EL (cell line): ENCODE data around the gene DNAJC1.
"Not testable (repeated sequence)": the region's sequence is repeated elsewhere in the genome, so short reads cannot be mapped to it uniquely, and the experiment has no call there.

ENCODE experiments used
- DNase-seq: peaks from one replicate; pipeline ENCODE4 v3.0.0-alpha.2; 2016

Gene DNAJC1

DNA sequence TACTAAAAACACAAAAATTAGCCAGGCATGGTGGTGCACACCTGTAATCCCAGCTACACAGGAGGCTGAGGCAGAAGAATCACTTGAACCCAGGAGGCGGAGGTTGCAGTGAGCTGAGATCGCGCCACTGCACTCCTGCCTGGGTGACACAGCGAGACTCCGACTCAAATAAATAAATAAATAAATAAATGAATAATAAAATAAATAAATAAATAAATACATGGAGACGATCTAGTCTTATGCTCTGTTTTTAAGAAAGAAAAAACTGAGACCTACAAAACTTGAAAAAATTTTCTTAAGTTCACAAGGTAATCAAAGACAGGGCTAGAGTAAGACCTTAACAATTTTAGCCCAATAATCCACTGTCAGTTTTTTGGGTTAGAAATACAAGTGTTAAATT lies 181.3 kb downstream of the DNAJC1 start:
- DNase-seq = not testable (repeated sequence)

DNA sequence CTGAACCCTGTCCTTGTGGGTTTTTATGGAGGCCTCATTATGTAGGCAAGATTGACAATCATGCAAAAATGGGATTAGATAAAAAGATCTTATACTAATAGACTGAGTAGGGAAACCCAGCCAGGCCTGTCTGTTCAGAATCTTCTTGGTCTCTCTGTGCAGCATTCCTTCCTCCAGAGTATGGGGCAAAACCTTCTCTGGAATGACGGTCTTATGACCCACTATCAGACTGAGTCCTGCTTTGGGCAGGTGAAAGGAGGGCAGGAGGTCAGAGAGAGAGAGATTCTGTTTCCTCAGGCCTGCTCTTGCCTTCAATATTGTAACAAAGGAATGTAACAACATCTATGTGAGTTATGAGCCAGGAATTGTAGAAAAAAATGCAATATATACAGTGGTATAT lies 182.6 kb downstream of the DNAJC1 start:
- no peak for DNase-seq

DNA sequence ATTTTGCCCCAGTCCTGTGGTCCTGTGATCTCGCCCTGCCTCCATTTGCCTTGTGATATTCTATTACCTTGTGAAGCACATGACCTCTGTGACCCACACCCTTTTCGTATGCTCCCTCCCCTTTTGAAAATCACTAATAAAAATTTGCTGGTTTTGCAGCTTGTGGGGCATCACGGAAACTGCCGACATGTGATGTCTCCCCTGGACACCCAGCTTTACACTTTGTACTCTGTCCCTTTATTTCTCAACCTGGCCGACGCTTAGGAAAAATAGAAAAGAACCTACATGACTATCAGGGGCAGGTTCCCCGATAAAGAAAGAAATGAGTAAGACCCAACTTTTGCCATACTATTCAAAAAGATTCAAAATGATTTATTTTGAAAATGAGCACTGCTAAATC lies 185.1 kb downstream of the DNAJC1 start:
- DNase-seq = not testable (repeated sequence)

DNA sequence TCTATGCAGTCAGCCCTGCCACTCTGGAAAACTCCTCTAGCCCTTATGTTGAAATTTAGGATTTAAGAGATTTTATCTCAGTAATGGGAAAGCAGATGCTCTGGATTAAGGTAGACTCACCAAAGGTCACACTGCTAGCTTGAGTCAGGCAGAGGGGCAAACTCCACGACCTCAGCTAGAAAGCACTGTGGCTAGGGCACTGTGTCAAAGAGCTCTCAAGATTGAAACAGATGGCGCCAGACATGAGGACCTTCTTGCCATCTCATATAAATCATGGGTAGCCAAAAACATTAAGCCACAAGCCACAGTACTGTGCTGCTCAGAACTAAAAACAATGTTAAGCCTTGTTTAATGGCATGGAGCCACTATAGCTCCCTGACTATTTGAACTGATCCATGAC lies 188.7 kb downstream of the DNAJC1 start:
- no peak for DNase-seq

DNA sequence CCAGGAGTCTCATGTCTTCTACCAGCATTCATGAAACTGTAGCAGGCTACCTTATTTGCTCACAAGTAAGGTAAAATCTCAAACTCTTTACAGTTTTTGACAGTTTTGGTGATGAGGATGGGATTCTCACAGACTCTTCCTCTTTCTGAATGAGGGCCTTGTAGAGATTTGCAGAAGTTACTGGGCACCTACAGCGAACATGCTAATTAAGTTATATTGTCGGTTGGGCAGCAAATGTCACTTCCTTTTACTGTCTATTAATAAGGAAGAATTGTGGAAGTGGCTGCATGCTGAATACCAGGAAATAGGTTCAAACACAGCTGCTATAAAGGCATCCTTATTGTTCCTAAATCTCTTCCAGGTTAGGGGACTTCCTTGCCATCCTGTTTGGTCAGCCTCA lies 189.6 kb downstream of the DNAJC1 start:
- no peak for DNase-seq

DNA sequence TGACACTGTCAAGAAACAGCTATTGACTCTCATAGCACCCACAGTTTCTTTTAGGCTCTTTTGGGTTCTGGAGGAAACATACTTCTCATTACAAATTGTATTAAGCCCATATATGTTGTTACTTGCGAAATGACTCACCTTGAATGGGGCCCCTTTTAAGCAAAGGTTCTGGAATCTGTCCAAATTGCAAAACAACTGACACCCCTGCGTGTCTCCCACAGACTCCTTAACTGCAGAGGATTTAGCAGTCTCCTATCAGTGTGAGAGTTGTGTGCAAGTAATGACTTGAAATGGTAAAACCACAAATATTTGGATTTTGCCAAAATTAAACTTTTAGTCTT lies 192.3 kb downstream of the DNAJC1 start:
- DNase-seq = no peak

DNA sequence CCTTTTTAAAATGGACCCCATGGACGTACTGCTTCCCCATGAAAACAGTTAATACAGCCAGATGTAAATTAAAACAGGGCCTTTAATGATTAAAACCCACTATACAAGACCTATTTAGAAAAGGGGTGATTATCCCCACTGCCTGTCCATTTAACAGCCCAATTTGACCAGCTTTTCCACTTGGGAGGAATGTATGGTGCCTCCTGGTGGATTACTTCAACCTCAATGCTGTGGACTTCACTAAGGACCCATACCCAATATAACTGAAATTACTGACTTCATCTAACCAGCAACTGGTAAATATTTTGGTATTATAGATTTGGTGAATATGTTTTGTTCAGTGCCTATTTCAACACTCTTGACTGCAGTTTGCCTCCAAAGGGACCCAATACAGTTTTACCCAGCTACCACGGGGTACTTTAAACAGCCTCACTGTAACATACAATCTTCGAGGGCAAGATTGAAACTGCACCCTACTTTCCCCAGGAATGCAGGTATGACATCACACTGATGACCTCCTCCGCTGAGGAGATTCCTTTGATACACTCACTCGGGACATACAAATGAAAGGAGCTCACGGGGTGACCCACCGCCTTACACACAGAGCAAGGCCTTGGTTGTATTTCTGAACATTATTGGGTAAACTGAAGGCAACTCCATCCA lies 192.8 kb downstream of the DNAJC1 start:
- no peak for DNase-seq

DNA sequence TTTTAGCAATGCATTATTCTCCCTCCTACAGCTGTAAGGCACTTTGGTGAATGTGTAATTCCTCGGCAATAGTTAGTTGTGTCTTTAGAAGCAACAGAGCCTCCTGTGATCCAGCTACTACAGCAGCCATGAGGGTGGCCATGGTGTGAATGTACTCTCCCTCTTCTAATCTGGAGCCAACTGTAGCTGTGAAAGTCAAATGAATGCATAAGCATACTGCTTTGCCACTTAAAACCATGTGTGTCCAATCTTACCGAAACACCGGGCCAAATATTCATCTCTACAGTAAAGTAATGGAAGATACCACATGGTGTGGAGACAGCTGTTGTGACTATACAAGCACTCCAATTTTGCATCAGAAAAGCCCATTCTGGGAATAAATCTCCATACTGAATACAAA lies 195.0 kb downstream of the DNAJC1 start:
- no peak for DNase-seq

DNA sequence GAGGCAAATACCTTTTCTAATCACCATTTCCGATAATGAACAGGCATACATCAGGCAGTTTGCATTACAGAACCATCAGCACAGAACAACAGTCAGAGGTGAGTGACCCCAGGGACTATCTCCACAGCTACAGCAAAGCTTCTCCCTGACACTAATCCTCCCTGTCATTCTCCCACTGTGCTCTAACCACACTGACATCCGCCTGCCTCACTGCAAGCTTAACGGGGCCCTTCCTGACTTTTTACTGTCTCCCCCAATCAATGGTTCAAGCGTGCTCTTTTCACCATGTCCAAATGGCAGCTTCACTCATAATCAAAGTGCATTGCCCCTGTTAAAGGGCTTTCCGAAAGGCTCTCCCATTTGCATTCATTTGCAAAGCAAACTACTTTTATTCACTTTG lies 196.3 kb downstream of the DNAJC1 start:
- no peak for DNase-seq

DNA sequence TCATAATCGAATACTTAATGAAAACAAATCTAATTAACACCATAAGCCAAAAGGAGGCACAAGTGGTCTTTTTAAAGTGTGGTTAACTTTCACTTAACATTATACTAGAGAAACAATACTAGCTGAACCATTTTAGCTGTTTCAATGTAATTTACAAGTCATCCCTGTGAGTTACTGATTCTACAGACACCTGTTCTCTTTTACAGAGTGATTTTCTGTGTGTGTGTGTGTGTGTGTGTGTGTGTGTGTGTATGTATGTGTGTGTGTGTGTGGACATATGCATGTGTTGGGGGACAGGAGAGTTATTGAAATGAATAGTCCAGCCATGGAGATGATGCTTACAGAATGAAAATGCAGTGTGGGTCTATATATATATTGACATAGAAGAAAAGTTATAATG lies 200.2 kb downstream of the DNAJC1 start:
- DNase-seq = no peak

DNA sequence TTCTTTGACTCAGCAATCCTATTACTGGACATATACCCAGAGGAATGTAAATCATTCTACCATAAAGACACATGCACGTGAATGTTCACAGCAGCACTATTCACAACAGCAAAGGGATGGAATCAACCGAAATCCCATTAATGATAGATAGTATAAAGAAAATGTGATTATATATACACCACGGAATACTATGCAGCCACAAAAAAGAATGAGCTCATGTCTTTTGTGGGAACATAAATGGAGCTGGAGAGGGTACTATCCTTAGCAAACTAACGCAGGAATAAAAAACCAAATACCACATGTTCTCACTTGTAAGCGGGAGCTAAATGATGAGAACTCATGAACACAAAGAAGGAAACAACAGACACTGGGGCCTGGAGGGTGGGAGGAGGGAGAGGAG lies 201.9 kb downstream of the DNAJC1 start:
- no peak for DNase-seq

DNA sequence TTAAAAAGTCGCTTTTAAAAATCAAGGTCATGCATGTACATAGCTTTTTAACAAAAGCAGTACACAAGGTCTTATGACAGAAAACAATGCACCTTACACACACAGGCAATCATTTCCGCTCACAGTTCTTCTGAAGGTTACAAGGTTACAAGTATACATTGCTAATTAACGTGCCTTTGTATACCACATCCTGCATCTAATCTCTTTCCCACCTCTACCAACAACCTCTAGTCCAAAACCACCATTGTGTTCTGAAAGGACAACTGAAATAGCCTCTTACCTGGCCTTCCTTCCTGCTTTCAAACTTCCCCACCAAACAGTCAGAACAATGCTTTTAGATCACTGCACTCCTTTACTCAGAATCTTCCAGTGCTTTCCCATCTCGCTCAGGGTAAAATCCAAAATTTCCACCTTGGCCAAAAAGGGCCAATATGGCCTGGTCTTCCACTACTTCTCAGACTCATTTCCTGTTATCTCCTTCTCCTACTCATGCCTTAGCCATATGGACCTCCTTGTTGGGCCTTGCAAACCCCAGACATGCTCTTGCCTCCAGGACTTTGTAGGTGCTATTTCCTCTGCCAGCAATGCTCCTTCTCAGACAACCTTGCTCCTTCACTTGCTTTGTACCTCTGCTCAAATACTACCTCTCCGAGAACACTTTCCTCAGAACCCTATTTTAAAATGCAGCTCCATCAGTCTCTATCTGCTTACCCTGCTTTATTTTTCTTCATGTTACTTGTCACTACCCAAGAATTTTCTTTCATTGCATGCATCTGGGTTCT lies 205.4 kb downstream of the DNAJC1 start:
- no peak for DNase-seq

DNA sequence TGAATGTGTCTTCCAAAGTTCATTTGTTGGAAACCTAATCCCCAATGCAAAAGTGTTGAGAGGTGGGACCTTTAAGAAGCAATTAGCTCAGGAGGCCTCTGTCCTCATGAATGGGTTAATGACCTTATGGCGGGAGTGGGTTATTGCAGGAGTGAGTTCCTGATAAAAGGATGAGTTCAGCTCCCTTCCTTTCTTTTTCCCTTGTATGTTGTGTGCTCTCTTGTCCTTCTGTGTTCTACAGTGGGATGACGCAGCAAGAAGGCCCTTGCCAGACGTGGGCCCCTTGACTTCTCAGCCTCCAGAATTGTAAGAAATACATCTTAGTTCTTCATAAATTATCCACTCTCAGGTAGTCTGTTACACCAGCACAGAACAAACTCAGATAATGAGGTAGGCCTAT lies 206.0 kb downstream of the DNAJC1 start:
- DNase-seq = no peak

DNA sequence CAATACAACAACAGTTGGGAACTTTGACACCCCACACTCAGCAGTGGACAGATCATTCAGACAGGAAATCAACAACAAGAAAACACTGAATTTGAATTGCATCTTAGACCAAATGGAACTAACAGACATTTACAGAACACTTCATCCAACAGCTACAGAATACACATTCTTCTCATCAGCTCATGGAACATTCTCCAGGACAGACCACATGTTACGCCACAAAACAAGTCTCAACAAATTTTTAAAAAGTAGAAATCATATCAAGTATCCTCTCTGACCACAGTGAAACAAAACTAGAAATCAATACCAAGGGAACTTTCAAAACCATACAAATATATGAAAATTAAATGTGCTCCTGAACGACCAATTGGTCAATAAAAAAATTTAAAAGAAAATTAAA lies 212.3 kb downstream of the DNAJC1 start:
- DNase-seq = no peak

DNA sequence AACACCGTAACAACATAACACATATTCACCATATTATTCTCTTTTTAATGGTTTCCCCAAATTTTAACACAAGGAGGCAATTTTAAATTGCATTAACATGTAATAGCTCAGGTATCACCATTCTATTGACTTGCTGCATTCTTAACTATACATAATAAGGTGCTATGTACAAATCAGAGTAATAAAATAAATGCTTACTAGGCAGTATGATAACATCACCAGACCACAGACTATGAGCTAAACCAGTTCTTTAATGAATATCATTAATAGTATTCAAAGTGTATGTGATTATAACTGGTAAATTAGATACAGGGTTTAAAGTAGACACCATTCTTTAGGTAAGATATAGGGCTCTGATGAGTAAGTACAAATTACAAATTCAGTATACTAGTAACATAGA lies 226.6 kb downstream of the DNAJC1 start:
- DNase-seq = no peak

DNA sequence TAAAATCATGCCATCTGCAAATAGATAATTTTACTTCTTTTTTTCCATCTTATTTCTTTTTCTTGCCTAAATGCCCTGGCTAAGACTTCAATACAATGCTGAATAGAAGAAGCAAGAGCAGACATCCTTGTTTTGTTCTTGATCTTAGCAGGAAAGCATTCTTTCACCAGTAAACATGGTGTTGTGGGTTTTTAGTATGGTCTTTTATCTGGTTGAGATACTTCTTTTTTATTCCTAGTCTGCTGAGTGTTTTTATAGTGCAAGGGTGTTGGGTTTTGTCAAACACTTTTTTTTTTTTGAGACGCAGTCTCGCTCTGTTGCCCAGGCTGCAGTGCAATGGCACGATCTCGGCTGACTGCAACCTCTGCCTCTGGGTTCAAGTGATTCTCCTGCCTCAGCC lies 232.3 kb downstream of the DNAJC1 start:
- DNase-seq = no peak

DNA sequence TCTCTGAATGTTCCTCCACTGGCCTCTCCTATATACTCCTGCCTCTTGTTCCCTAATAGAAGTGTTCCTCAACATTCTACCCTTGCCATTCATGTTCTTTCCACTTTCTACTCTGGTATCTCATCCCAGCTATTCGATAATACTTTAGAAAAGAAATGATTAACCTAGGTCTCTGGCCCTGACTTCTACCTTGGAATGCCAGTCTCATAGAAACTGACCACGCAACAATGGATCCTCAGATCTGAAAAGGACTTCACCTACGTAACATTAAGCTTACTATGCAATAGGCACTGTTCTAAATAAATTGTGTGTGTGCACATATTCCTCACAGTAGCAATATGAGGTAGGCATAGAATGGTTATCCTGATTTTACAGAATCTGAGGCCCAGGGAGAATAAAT lies 234.5 kb downstream of the DNAJC1 start:
- no peak for DNase-seq

DNA sequence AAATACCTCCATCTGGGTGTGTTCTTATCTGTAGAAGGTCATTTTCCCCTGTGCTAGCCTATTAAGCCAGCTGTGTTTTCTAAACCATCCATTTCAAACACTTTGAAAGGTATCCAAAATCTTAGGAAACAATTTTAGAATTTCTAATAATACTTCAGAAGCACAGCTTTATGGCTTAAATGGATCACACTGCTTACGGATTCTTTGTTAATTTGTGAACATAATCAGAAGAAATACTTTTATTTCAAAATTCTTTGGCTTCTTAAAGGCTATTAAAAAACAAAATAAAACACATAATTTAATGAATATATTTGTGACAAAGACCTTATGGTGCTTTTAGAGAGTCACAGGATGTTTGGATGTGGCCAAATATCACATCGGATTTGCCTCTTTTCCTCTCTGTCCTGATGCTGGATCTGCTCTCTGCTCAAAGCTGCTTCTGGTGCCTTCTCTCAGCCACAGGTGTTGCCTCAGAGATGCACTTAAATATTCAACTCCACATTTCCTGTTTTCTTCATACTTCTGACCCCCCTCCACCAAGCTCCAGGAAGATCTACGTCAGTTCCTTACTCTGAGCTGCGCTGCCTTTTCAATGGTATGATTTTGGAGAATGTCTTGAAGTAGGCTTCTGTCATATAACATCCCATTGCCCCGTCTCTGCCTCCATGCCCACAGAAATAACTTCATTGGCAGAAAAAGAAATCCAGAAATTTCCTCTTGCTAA lies 238.9 kb downstream of the DNAJC1 start:
- DNase-seq = no peak

DNA sequence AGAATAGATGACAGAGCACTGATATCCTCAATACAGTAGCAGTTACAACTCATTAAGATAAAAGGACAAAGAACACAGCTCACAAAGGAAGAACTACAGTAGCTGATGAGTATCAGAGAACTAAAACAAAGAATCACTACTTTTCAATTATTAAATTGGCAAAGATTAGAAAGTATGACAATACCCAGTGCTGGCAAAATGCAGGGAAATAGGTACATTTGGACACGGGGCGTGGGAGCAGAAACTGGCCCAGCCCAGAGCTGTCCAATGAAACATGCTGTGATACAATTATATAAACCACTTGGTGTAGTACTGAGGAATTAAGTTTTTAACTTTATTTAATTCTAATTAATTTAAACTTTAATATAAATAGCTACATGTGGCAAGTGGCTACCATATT lies 243.2 kb downstream of the DNAJC1 start:
- no peak for DNase-seq

DNA sequence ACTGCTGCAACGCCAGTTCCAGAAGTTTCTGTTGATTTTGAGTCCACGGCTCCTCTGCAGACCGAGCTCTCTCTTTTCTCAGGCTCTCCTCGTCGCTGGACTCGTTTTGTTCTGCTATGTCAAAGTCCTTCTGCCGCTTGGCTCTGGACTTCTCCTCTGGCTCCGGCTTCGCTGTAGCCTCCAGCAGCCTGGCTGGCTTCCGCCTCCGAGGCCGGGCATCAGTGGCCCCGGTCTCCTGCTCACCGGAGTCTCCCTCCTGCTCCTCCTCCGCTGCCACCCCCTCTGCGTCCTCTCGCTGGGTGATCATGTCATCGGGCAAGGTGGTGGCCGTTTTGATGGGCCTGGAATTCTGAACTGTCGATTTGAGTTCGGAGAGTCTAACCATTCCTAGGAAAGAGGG lies 244.3 kb downstream of the DNAJC1 start:
- DNase-seq = no peak

DNA sequence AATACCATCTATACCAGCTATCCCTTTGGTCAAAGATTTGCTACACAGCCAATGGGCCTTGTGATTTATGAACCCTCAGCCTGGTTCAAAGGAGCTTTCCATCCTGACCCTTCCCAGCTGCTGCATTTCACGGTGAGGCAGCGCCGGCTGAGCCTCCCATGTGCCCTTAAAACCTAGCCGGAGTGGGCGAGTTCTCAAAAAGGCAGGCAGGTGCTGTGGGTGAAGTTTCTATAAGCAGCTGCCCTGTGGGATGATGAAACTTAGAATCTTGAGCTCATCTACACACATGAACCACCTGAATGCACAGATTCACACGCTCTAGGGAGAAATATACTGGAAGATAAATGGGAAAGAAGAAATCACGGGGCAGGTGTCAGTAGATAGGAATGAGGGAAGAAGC lies 244.8 kb downstream of the DNAJC1 start:
- no peak for DNase-seq

DNA sequence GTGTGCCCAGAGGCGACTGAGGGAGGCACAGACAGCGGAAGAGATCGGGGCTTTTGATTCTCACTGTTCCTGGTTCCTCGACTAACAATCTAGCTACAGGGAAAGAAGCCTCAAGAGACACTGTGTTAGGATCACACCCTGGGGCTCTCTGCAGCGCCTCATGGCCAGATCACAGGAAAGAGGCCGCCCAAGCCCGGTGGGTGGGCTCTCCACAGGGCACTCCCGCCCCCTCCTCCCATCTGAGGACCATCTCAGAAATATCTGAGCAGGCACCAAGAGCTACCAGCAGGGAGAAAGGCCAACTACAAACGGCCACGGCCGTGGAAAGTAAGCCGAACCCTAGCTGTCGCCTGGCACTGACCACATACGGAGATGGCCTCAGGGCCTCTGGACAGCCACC lies 245.3 kb downstream of the DNAJC1 start:
- no peak for DNase-seq

DNA sequence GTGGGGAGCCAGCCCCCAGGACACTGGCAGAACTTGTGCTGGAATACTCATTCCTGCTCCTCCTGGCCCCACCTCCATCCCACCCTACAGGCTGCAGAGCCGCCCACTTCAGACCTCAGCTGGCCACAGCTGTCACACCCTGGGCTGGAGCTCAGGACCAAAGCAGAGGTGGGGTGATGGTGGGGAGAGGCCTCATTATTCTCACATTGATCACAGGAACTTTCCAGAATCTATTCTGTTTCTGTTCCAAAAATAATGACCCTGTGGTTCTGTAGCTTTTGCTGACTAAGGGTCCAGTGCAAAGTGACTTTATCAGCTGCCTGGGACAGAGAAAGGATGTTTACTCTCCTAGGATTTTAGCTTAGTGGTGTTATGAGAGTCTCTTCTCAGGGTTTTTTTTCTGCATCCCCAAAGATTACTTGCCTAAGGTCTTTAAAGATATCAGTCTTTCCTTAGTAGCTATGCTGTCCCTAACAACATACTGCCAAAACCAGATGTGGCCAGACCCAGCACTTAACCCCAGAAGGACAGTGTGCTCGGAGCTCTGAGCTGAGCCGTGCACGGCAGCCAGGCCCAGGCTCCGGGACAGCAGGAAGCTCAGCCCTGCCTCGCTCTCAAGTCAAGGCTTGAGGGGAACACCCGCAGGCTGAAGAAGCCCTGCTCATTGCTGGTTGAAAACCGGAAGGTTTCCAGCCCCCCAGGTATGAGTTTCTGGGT lies 246.2 kb downstream of the DNAJC1 start:
- no peak for DNase-seq

DNA sequence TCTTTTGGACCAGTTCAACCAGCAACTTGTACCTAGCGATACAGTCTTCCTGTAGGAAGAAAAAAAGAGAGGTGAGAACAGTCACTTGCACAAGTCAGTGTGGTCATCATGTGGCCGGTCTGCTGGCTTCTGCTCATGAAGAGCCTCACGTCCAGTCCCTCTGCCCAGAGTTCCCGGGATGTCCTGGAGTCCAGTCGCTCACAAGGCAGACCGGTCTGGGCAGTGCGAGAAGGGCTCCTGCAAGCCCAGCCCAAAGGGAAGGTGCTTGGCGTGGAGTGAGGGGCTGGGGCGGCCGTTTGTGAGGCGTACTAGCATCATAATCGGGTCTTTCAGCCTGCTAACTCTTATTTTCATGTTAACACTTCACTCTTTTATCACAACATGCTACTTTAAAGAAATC lies 246.8 kb downstream of the DNAJC1 start:
- no peak for DNase-seq
